Type B pancreatic cell (in vitro differentiated cells): Measurements from ENCODE around the gene UGT1A4. TPM values are rescaled to one million over a fixed set of nuclear protein-coding genes. Genes with fewer than 3 reads are reported as not detected.

Experiments
- DNase-seq: peaks from one replicate; pipeline ENCODE4 v3.0.0; 2021; ENCODE audit warnings: mixed read lengths; ENCODE audit not compliant: unreplicated experiment; ENCODE audit errors: extremely low spot score
- H3K27ac Mint-ChIP-seq: 2 replicates; pipeline ENCODE4 v1.8.0; 2021; ENCODE audit warnings: mild to moderate bottlenecking, mixed read lengths
- H3K27me3 Mint-ChIP-seq: 2 replicates; pipeline ENCODE4 v1.8.0; 2021; ENCODE audit warnings: mixed read lengths
- H3K36me3 Mint-ChIP-seq: 2 replicates; pipeline ENCODE4 v1.8.0; 2021; ENCODE audit warnings: mixed read lengths
- H3K4me1 Mint-ChIP-seq: one replicate; pipeline ENCODE4 v1.8.0; 2021; ENCODE audit warnings: mixed read lengths; ENCODE audit not compliant: unreplicated experiment
- H3K4me3 Mint-ChIP-seq: 2 replicates; pipeline ENCODE4 v1.8.0; 2021; ENCODE audit warnings: mild to moderate bottlenecking, mixed read lengths
- H3K9me3 Mint-ChIP-seq: 2 replicates; pipeline ENCODE4 v1.8.0; 2021; ENCODE audit warnings: mixed read lengths
- total RNA-seq: library from RNA; stranded (reverse); gene quantifications from 2 replicates; pipeline ENCODE4 v1.2.1, GENCODE V29; 2021; ENCODE audit warnings: low replicate concordance
- TF ChIP-seq, protein P1 (sequence below): fragments of 200-600 bp; sonication (generic); conservative IDR thresholded peaks from 2 replicates; pipeline ENCODE4 v1.5.0; 2021; ENCODE audit warnings: antibody characterized with exemption, mild to moderate bottlenecking

Gene UGT1A4
- total RNA-seq, 1 donor from 2014 or later, result not detected

DNA sequence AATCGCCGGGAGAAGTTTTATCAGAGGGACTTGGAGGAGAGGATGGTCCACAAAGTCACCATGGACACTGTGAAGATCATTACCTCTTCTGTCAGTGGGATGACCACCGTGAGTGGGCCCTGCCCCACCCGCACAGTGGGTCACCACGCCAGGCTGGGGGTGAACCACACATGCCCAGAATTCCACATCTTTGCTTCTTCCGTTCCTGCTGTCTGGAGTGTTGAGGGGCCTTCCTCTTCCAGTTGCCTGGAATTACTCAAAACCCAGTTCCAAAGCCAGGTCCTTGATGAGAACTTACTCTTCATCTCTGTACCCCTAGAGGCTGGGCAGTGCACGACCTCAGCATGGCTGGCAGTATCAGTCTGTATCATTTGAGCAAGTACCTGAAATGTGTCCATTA lies 81.7 kb downstream of the UGT1A4 start:
- H3K36me3 Mint-ChIP-seq, result no peaks in the 10 kb centered on the region
- no peak overlapping the region for H3K27ac Mint-ChIP-seq
- H3K9me3 Mint-ChIP-seq, result no peaks in the 10 kb centered on the region
- TF ChIP-seq, protein P1, sequence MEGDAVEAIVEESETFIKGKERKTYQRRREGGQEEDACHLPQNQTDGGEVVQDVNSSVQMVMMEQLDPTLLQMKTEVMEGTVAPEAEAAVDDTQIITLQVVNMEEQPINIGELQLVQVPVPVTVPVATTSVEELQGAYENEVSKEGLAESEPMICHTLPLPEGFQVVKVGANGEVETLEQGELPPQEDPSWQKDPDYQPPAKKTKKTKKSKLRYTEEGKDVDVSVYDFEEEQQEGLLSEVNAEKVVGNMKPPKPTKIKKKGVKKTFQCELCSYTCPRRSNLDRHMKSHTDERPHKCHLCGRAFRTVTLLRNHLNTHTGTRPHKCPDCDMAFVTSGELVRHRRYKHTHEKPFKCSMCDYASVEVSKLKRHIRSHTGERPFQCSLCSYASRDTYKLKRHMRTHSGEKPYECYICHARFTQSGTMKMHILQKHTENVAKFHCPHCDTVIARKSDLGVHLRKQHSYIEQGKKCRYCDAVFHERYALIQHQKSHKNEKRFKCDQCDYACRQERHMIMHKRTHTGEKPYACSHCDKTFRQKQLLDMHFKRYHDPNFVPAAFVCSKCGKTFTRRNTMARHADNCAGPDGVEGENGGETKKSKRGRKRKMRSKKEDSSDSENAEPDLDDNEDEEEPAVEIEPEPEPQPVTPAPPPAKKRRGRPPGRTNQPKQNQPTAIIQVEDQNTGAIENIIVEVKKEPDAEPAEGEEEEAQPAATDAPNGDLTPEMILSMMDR, result no peak
- peaks cover 25% of the 10 kb centered on the region for H3K27me3 Mint-ChIP-seq
- H3K4me1 Mint-ChIP-seq, result no peaks in the 10 kb centered on the region
- H3K4me3 Mint-ChIP-seq, result no peak overlapping the region
- no peak for DNase-seq

DNA sequence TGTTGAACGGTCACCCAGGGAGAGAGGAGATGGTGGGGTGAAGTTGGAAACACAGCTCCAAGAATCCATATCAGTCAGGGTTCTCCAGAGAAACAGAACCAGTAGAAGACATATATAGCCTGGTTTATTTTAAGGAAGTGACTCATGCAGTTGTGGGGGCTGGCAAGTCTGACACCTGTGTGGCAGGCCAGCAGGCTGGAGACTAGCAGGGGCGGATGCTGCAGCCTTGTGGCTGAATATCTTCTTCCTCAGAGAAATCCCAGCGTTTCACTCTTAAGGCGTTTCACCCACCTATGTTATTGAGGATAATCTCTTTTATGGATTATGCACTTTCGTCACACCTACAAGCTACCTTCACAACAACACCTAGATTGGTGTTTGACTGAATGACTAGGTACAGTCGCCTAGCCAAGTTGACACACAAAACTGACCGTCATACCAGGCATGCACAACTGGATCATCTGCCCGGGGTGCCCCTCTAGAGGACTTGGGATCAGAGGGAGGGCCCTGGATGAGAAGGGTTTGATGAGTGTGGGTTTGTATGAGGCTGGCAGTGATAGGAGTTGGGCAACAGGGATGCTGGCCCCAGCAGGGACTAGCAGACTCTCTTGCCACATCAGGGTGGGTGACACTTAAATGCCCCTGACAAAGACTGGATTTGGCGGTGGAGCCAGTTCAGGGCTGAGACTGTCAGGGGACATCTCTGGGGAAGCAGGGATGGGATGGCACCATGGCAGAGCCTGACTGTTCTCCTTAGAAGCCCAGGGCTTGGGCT lies 83.0 kb downstream of the UGT1A4 start:
- no peaks in the 10 kb centered on the region for H3K9me3 Mint-ChIP-seq
- no peak overlapping the region for H3K27ac Mint-ChIP-seq
- TF ChIP-seq, protein P1, result no peak
- H3K4me3 Mint-ChIP-seq, result no peak overlapping the region
- peaks cover 27% of the 10 kb centered on the region for H3K27me3 Mint-ChIP-seq
- no peaks in the 10 kb centered on the region for H3K4me1 Mint-ChIP-seq
- H3K36me3 Mint-ChIP-seq, result no peaks in the 10 kb centered on the region
- peak; percentile 43 for DNase-seq

DNA sequence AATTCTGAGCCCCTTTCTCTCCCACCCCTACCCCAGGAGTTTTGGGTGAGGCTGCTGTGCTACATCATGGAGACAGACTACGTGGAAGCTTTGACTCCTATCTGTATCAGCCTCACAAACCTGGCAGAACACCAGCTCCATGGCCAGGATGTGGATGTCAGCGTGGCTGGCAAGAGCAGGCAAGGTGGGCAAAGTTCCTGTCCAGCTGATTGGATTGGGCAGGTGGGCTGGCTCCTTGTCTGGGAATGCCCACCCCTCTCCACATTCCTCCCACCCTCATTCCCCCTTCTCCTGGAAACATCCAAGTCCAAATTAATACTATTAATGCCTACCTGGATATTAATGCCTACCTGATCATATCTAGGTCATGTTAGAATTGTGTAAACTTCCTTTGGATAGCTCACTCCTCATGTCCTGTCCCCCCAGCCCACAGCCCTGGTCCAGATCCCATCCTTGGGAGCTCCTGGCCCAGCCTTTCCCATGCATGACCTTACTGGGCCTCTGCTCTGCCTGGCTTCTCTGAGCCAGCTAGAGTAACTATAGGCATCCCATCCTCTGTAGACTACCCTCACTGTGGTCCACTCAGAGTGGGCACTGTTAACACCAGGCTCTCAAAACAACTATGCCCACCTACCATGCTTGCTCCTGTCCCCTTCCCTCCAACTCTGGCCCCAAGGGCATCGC lies 83.7 kb downstream of the UGT1A4 start:
- Mint-ChIP-seq H3K27ac (no peak overlapping the region), H3K4me3 (no peak overlapping the region), H3K4me1 (no peaks in the 10 kb centered on the region), H3K27me3 (peaks cover 27% of the 10 kb centered on the region), H3K9me3 (no peaks in the 10 kb centered on the region), H3K36me3 (no peaks in the 10 kb centered on the region)
- peak; percentile 50 for DNase-seq
- TF ChIP-seq, protein P1, result no peak

DNA sequence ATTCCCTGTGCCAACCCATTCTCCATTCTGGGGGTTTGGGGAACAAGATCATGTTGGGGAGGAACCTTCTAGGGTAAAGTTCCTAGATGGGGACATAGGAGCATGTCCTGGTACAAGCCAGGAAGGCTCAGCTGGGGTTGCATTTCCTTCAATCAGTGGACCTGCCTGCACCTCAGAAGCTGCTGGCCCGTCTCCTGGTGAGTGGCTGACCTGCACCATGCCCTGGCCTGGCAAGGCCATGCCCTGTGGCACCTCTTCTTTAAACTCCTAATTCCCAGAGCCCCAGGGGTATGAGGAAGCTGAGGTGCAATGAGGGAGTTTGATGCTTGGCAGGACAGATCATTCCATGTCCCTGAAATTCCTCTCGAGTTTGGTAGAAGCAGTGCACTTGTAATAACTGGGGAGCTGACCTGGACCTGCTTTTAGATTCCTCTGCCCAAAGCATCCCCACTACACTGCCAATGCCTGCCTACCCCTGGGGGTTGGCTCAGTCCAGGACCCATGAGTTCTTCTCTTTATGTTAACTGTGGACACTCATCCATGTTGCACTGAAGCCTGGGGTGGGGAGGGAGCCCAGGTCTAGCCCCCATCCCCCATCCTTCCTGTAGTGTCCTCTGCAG lies 84.9 kb downstream of the UGT1A4 start:
- TF ChIP-seq, protein P1, result no peak
- H3K4me3 Mint-ChIP-seq, result no peak overlapping the region
- H3K27me3 Mint-ChIP-seq, result peaks cover 27% of the 10 kb centered on the region
- DNase-seq, result peak; percentile 36
- H3K9me3 Mint-ChIP-seq, result no peaks in the 10 kb centered on the region
- no peak overlapping the region for H3K27ac Mint-ChIP-seq
- H3K36me3 Mint-ChIP-seq, result no peaks in the 10 kb centered on the region
- no peaks in the 10 kb centered on the region for H3K4me1 Mint-ChIP-seq

DNA sequence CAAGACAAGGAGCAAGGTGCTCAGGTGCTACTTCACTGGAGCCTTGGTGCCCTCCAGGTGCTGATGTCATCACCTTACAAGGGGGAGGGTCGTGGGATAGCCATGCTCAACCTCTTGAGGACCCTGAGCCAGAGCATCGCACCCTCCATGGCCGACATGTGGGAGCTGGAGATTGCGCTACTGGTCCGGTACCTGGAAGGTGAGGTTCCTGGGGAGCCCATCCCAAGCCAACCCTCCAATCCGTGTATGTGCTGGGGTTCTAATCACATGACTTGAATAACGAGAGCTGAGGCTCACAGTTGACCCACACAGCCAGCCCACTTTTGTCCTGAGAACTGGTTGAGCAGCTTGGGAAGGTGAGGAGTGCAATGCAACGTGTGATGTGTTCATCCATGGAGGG lies 85.5 kb downstream of the UGT1A4 start:
- Mint-ChIP-seq H3K27ac (no peak overlapping the region), H3K4me3 (no peak overlapping the region), H3K27me3 (peaks cover 27% of the 10 kb centered on the region), H3K4me1 (no peaks in the 10 kb centered on the region), H3K36me3 (no peaks in the 10 kb centered on the region), H3K9me3 (no peaks in the 10 kb centered on the region)
- TF ChIP-seq, protein P1, result no peak
- DNase-seq, result peak; percentile 45
